ENCODE data around the gene EVI5L. TPM values are rescaled to one million over a fixed set of nuclear protein-coding genes. Genes with fewer than 3 reads are reported as not detected.
"Not testable (repeated sequence)": the region's sequence is repeated elsewhere in the genome, so short reads cannot be mapped to it uniquely, and the experiment has no call there.

The EVI5L gene
- total RNA-seq, 1 donor from 2014 or later = 15.5 TPM

DNA sequence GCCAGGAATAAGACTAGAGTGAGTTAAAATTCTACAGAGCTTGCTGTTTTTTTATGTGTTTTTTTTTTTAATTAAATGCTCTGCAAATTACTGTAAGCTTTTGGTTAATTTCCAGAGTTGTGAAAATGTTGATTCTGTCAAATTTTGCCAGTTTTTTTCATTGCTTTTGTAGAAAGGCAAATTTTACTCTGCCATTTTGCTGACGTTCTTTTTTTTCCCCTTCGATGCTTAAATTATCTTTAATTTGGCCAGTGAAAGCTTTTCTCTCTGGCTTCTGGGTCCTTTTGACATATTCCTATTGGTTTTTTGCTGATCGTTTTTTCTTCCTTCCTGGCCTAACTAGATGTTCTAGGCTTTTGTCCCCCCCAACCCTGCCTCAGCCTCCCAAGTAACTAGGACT is 23.8 kb upstream of the EVI5L start:
- ATAC-seq (no peak), DNase-seq (no peak)
- Histone ChIP-seq H3K27me3 (no peaks in the 10 kb centered on the region), H3K36me3 (no peaks in the 10 kb centered on the region), H3K4me3 (no peak overlapping the region), H3K4me1 (no peaks in the 10 kb centered on the region), H3K9me3 (peaks cover 3% of the 10 kb centered on the region), H3K27ac (no peak overlapping the region)
- intact Hi-C loops (cut with DNase I) = loop anchor here (10.0 kb wide), 1 partner anchor 121 kb away; the partner anchor contains the start of gene TRAPPC5
- no peak for TF ChIP-seq CTCF (IDR thresholded peaks at IDR 0.05)

DNA sequence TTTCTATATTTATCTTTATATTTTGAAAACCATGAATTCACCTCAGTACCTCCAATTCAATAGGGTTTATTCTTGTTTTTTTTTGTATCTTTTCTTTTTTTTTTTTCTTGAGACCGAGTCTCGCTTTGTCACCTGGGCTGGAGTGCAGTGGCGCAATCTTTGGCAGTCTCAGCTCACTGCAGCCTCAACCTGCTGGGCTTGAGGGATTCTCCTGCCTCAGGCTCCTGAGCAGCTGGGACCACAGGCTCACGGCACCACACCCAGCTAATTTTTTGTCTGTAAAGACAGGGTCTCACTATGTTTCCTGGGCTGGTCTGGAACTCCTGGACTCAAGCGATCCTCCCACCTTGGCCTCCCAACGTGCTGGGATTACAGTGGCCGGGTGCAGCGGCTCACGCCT is 23.1 kb upstream of the EVI5L start:
- intact Hi-C loops (cut with DNase I) = loop anchor here (10.0 kb wide), 1 partner anchor 122 kb away; the partner anchor contains the start of gene TRAPPC5
- ATAC-seq (no peak), DNase-seq (no peak)
- Histone ChIP-seq H3K27ac (no peak overlapping the region), H3K9me3 (peaks cover 3% of the 10 kb centered on the region), H3K4me3 (no peak overlapping the region), H3K36me3 (no peaks in the 10 kb centered on the region), H3K4me1 (no peaks in the 10 kb centered on the region), H3K27me3 (no peaks in the 10 kb centered on the region)
- TF ChIP-seq CTCF (IDR thresholded peaks at IDR 0.05) = no peak

- H3K4me3 ChIP-seq = no peak overlapping the region
- ATAC-seq (no peak), DNase-seq (no peak)
- H3K4me1 ChIP-seq = no peaks in the 10 kb centered on the region
- TF ChIP-seq CTCF (IDR thresholded peaks at IDR 0.05) = no peak
- no peak overlapping the region for H3K27ac ChIP-seq
- peaks cover 3% of the 10 kb centered on the region for H3K9me3 ChIP-seq
- no peaks in the 10 kb centered on the region for H3K36me3 ChIP-seq
- intact Hi-C loops (cut with DNase I) = loop anchor here (10.0 kb wide), 1 partner anchor 123 kb away; the partner anchor contains the start of gene TRAPPC5
- H3K27me3 ChIP-seq = no peaks in the 10 kb centered on the region
These were observed 21.9 kb upstream of the EVI5L start for GRCh38 chr19:7808108-7808507.

GRCh38 chr19:7811989-7812388 is 18.0 kb upstream of the EVI5L start:
- no peaks in the 10 kb centered on the region for H3K4me1 ChIP-seq
- intact Hi-C loops (cut with DNase I) = no loop called here
- H3K27ac ChIP-seq = no peak overlapping the region
- DNase-seq (no peak), ATAC-seq (no peak)
- H3K36me3 ChIP-seq = no peaks in the 10 kb centered on the region
- TF ChIP-seq CTCF (IDR thresholded peaks at IDR 0.05) = no peak
- no peak overlapping the region for H3K4me3 ChIP-seq
- peaks cover 3% of the 10 kb centered on the region for H3K9me3 ChIP-seq
- no peaks in the 10 kb centered on the region for H3K27me3 ChIP-seq

GRCh38 chr19:7815325-7815724 is 14.7 kb upstream of the EVI5L start:
- intact Hi-C loops (cut with DNase I) = no loop called here
- H3K4me1 ChIP-seq = no peaks in the 10 kb centered on the region
- no peak overlapping the region for H3K4me3 ChIP-seq
- no peak for TF ChIP-seq CTCF (IDR thresholded peaks at IDR 0.05)
- DNase-seq = no peak
- ATAC-seq = no peak
- no peaks in the 10 kb centered on the region for H3K27me3 ChIP-seq
- H3K27ac ChIP-seq = no peak overlapping the region
- H3K36me3 ChIP-seq = no peaks in the 10 kb centered on the region
- peaks cover 3% of the 10 kb centered on the region for H3K9me3 ChIP-seq

DNA sequence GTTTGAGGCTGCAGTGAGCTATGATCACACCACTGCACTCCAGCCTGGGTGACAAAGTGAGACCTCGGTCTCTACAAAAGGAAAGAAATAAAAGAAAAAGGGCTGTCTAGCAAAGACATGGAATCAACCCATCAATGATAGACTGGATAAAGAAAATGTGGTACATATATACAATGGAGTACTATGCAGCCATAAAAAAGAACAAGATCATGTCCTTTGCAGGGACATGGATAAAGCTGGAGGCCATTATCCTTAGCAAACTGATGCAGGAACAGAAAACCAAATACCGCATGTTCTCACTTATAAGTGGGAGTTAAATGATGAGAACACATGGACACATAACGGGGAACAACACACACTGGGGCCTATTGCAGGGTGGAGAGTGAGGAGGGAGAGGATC is 14.0 kb upstream of the EVI5L start:
- H3K4me3 ChIP-seq; H3K27ac ChIP-seq; H3K27me3 ChIP-seq; DNase-seq; H3K9me3 ChIP-seq; ATAC-seq; H3K36me3 ChIP-seq; intact Hi-C loops (cut with DNase I); H3K4me1 ChIP-seq: not testable (repeated sequence)
